Adrenal gland (tissue), 12 donors: Measurements from ENCODE around the gene CNKSR3. TPM values are rescaled to one million over a fixed set of nuclear protein-coding genes. Genes with fewer than 3 reads are reported as not detected.

ENCODE experiments used
- DNase-seq, 7 donors: peaks; one replicate each; pipeline ENCODE4 v3.0.0-alpha.2; 2019 to 2020
- H3K27ac ChIP-seq, 5 donors: fragments of 200-600 bp; sonication (generic) in 4 of 5; 1 replicate in 3 of 5; 2 replicates in 2 of 5; pipeline versions ENCODE4 v1.5.1 to v1.8.0; 2016 to 2020; ENCODE audit warnings: mild to moderate bottlenecking in 1 of 5
- H3K27me3 ChIP-seq: fragments of 200-600 bp; 2 replicates; pipeline ENCODE4 v1.8.0; 2021
- H3K36me3 ChIP-seq, 2 donors: fragments of 200-600 bp; replicated peaks in 1 of 2; 1 replicate in 1 of 2; 2 replicates in 1 of 2; pipeline versions ENCODE4 v1.5.1 to v1.8.0; 2018 to 2022
- H3K4me1 ChIP-seq, 2 donors: fragments of 200-600 bp; replicated peaks in 1 of 2; 1 replicate in 1 of 2; 2 replicates in 1 of 2; pipeline versions ENCODE4 v1.5.1 to v1.8.0; 2018 to 2021
- H3K4me3 ChIP-seq, 4 donors: fragments of 200-600 bp; sonication (generic) in 3 of 4; one replicate each; pipeline ENCODE4 v1.5.1; 2016 to 2018
- H3K9me3 ChIP-seq, 3 donors: fragments of 200-600 bp; sonication (generic) in 1 of 3; replicated peaks in 1 of 3; 1 replicate in 2 of 3; 2 replicates in 1 of 3; pipeline versions ENCODE4 v1.5.1 to v1.8.0; 2016 to 2021
- POLR2A ChIP-seq, 2 donors: fragments of 450-650 bp; IDR thresholded peaks; one replicate each; pipeline ENCODE4 v1.6.1; 2017; ENCODE audit warnings: antibody characterized with exemption in 2 of 2, mild to moderate bottlenecking in 2 of 2, moderate library complexity in 1 of 2
- WGBS, 4 donors: extraction: QIAGEN DNeasy Blood & Tissue Kit in 2 of 4; methylation state at CpG; one replicate each; pipeline versions ENCODE4 v1.1.5 to v1.1.7; 2013 to 2017; 5-methylcytosine and 5-hydroxymethylcytosine counted together
- intact Hi-C, 2 donors: fragments of 100-400 bp; cut with DNase I; formaldehyde crosslinking; loops; one replicate each; pipeline versions ENCODE4 v1.14.1 to v1.15.0; 2022 to 2023
- polyA plus RNA-seq, 3 donors: library from polyadenylated mRNA; stranded (reverse); fragments of 200-250 nt in 2 of 3; fragments of 350-450 nt in 1 of 3; fragmentation: Illumina TruSeq in 1 of 3; extraction: RNeasy Lipid Tissue Mini Kit (QIAGEN cat#74804) in 1 of 3; gene quantifications; one replicate each; pipeline ENCODE4 v1.2.3, GENCODE V29; 2013 to 2014
- total RNA-seq, 9 donors: library from RNA; depleted of rRNA in 4 of 9; stranded (reverse); fragments of >200 nt in 4 of 9; fragments of 120-200 nt in 1 of 9; fragmentation: NEBNext Ultra II Directional in 1 of 9; extraction: Animal tissue kit (Norgen Biotek cat#: 25700) in 1 of 9; gene quantifications; one replicate each; pipeline versions ENCODE4 v1.1.0 to v1.2.4, GENCODE V29; 2013 to 2023
- TF ChIP-seq, protein P1 (sequence below), 6 experiments: fragments of 450-650 bp in 4 of 6; fragments of 200-600 bp in 2 of 6; sonication (generic) in 1 of 6; IDR thresholded peaks; 1 replicate in 5 of 6; 2 replicates in 1 of 6; pipeline versions ENCODE4 v1.5.1 to v1.8.0; 2016 to 2021; ENCODE audit warnings: antibody characterized with exemption in 6 of 6, mild to moderate bottlenecking in 2 of 6, moderate library complexity in 1 of 6
- donor health status: healthy with polysubstance abuse.
- donor health status: Bipolar disorder and iron deficiency.
- donor health status: DM: yes; HTN: yes; CAD: no.
- donor health status: DM: no; HTN: no; CAD: no.
- donor health status: DM: no; HTN: no; CAD: no.
- donor health status: DM: yes; HTN: yes; CAD: no.

The CNKSR3 gene
- total and polyA plus RNA-seq, 12 donors = 1.1 to 10.7 (median 2.5) TPM

DNA sequence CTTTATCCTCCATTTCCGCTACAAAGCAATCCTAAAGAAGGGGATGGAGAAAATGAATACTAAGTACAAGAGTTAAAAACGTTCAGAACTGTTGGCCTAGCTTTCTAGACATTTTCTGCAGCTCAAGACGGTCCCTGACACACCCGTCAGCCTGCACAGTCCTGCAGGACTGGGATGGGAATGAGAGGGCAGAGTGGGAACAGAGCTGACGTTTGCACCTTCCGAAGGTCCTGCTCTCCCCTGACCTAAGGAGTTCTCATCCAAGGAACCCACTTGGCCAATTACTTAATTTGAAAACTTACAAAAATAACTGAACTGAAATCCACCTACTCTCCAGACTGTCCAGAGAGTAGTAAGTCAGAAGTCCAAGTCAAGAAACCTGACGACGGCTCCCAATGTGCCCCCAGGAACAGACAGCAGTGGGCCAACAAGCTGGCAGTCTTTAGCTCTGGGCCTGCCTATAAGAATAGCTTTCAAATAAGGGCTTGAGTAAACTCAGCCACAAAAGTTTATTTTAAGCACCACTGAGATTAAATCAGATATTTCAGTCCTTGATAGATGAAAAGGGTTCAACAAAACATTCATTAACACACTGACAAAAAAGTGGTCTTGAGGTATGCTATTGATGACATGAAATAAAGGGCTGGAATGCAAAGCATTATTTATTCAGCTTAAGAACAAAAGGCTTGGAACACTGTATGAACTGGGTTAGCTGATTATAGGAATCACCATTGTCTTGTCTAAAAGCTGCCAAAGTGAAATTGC lies 76.8 kb downstream of the CNKSR3 start:
- intact Hi-C loops = no loop called here
- Histone ChIP-seq H3K9me3 (no peaks in the 10 kb centered on the region), H3K4me1 (peaks cover 0 to 10% of the 10 kb centered on the region in 2 donors), H3K4me3 (no peak overlapping the region), H3K36me3 (no peaks in the 10 kb centered on the region), H3K27me3 (no peaks in the 10 kb centered on the region), H3K27ac (no peak overlapping the region)
- TF ChIP-seq, protein P1, sequence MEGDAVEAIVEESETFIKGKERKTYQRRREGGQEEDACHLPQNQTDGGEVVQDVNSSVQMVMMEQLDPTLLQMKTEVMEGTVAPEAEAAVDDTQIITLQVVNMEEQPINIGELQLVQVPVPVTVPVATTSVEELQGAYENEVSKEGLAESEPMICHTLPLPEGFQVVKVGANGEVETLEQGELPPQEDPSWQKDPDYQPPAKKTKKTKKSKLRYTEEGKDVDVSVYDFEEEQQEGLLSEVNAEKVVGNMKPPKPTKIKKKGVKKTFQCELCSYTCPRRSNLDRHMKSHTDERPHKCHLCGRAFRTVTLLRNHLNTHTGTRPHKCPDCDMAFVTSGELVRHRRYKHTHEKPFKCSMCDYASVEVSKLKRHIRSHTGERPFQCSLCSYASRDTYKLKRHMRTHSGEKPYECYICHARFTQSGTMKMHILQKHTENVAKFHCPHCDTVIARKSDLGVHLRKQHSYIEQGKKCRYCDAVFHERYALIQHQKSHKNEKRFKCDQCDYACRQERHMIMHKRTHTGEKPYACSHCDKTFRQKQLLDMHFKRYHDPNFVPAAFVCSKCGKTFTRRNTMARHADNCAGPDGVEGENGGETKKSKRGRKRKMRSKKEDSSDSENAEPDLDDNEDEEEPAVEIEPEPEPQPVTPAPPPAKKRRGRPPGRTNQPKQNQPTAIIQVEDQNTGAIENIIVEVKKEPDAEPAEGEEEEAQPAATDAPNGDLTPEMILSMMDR (IDR thresholded peaks at IDR 0.05) = no peak
- WGBS, 4 donors = 73 to 88% (median 82%) methylated on average over 8 of the region's 8 CpGs
- DNase-seq = no peak

- no peaks in the 10 kb centered on the region for H3K36me3 ChIP-seq
- no peak overlapping the region for H3K4me3 ChIP-seq
- 41 to 57% (median 45%) methylated on average over 3 of the region's 3 CpGs for WGBS, 4 donors
- DNase-seq = no peak
- H3K4me1 ChIP-seq = peaks cover 0 to 10% of the 10 kb centered on the region in 2 donors
- intact Hi-C loops = no loop called here
- no peaks in the 10 kb centered on the region for H3K27me3 ChIP-seq
- no peak for TF ChIP-seq POLR2A (IDR thresholded peaks at IDR 0.05)
- TF ChIP-seq, protein P1 (IDR thresholded peaks at IDR 0.05) = no peak
- no peak overlapping the region for H3K27ac ChIP-seq
- no peaks in the 10 kb centered on the region for H3K9me3 ChIP-seq
Observed at GRCh38 chr6:154432533-154433476, 77.7 kb downstream of the CNKSR3 start.

DNA sequence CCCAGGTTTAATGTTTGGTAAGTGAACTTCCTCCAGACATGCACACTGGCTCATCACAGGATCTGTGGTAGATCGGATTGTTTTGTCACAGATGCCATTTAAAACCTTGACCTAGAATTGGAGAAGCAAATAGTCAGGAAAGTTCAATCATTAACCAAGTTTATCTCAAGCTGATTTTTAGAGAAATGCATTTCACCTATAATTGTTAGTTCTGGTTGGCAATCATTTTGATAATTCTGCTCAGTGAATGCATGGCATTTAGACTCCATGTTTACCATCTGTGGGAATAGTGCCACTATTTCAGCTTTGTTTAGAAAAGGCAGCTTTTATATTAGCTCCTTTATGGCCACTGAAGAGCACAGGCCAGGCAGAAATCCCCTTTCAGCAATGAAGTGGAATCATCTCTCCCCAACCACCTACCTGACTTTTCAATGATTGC lies 80.0 kb downstream of the CNKSR3 start:
- Histone ChIP-seq H3K27me3 (no peaks in the 10 kb centered on the region), H3K4me3 (no peak overlapping the region), H3K27ac (no peak overlapping the region), H3K4me1 (peaks cover 0 to 10% of the 10 kb centered on the region in 2 donors), H3K9me3 (no peaks in the 10 kb centered on the region), H3K36me3 (no peaks in the 10 kb centered on the region)
- TF ChIP-seq, protein P1 (IDR thresholded peaks at IDR 0.05) = no peak
- no peak for TF ChIP-seq POLR2A (IDR thresholded peaks at IDR 0.05)
- no peak for DNase-seq
- intact Hi-C loops = no loop called here
- 30 to 70% (median 36%) methylated on average over 1 of the region's 1 CpG for WGBS, 4 donors

DNA sequence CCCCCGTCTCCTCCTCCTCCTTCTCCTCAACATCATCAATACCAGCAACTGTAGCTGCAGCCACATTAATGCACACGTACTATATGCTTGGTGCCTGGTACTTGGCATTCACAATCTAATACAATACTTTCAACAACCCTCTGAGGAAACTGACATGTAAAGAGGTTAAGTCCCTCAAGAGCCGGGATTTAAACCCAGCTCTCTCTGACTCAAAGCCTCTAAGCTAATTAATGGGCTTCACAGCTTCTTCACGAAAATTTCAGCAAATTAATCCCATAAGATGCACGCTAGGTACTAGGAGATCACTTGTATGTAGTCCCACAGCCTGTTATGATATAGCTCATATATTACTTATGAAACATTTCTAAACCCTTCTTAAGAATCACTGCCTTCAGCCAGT lies 80.8 kb downstream of the CNKSR3 start:
- intact Hi-C loops = no loop called here
- no peaks in the 10 kb centered on the region for H3K9me3 ChIP-seq
- 86 to 94% (median 92%) methylated on average over 5 of the region's 5 CpGs for WGBS, 4 donors
- DNase-seq = no peak
- TF ChIP-seq, protein P1 (IDR thresholded peaks at IDR 0.05) = no peak
- TF ChIP-seq POLR2A (IDR thresholded peaks at IDR 0.05) = no peak
- no peak overlapping the region for H3K27ac ChIP-seq
- H3K4me3 ChIP-seq = no peak overlapping the region
- H3K4me1 ChIP-seq = peaks cover 0 to 10% of the 10 kb centered on the region in 2 donors
- no peaks in the 10 kb centered on the region for H3K36me3 ChIP-seq
- no peaks in the 10 kb centered on the region for H3K27me3 ChIP-seq
